Fibroblast of upper back skin (primary cell): Measurements from ENCODE around the gene HEATR5B.
"Not testable (repeated sequence)": the region's sequence is repeated elsewhere in the genome, so short reads cannot be mapped to it uniquely, and the experiment has no call there.

Source experiments
- DNase-seq: peaks from one replicate; pipeline ENCODE4 v3.0.0-alpha.2; 2013

The HEATR5B gene

GRCh38 chr2:37061013-37061711, 23.0 kb downstream of the HEATR5B start:
- no peak for DNase-seq

- no peak for DNase-seq
Observed at GRCh38 chr2:37060446-37060845, 23.7 kb downstream of the HEATR5B start.

DNA sequence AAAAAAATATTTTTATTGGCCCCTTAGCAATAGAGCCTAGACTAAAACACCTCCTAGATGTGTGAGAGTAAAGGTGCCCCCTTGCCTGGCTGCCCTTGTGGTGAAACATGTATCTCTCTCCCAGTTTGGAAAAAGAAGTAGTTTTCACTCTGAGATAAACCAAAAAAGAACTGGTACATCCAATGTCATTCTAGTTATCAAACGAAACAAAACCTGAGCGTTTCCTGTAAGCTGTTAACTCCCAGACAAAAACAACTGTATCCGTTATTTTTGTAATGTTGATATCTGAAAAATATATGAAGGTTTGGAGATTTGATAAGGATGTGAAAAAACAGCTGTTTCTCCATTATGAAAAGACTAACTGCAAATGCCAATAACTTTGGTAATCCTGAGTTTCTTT, 24.3 kb downstream of the HEATR5B start:
- no peak for DNase-seq

DNA sequence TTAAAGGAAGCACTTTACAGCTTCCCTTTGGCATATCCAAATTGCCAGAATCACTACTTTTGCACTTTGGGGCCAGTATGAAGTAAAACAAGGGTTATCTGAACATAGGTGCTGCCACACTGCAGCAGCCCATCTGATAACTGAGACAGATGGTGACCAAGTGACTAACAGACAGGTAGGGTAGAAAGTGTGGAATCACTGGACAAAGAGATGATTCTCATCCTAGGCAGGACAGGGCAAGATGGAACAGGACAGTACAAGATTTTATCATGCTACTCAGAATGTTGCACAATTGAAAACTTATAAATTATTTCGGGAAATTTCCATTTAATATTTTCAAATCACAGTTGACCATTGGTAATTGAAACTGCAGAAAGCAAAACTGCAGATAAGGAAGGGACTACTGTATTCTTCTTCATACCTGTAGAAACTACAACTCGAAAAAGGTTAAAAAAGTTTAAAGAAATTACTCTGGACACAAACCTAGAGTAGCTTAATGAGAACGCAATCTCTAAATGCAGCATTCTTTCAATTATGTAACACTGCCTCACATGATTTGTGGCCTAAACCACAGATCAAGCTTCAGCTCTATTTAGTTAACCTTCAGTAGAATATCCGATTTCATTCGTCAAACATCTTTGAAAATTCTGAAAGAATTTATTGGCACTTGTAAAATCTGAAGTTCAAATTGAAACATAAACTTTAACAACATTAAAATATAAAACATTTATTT, 31.4 kb downstream of the HEATR5B start:
- no peak for DNase-seq

GRCh38 chr2:37039580-37039979, 44.6 kb downstream of the HEATR5B start:
- DNase-seq = no peak

GRCh38 chr2:37037771-37038170, 46.4 kb downstream of the HEATR5B start:
- no peak for DNase-seq

DNA sequence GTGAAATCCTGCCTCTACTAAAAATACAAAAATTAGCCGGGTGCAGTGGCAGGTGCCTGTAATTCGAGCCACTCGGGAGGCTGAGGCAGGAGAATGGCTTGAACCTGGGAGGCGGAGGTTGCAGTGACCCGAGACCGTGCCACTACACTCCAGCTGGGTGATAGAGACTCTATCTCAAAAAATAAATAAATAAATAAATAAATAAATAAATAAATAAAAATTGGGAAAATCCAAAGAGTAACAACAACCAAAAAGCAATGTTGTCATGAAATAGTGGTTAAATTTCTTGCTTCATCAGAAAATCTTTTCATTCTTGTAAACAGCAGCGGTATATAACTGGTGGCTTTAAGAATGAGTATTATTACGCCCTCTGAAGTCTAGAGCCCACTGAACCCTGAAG, 54.4 kb downstream of the HEATR5B start:
- no peak for DNase-seq

GRCh38 chr2:37026050-37026449, 58.1 kb downstream of the HEATR5B start:
- no peak for DNase-seq

DNA sequence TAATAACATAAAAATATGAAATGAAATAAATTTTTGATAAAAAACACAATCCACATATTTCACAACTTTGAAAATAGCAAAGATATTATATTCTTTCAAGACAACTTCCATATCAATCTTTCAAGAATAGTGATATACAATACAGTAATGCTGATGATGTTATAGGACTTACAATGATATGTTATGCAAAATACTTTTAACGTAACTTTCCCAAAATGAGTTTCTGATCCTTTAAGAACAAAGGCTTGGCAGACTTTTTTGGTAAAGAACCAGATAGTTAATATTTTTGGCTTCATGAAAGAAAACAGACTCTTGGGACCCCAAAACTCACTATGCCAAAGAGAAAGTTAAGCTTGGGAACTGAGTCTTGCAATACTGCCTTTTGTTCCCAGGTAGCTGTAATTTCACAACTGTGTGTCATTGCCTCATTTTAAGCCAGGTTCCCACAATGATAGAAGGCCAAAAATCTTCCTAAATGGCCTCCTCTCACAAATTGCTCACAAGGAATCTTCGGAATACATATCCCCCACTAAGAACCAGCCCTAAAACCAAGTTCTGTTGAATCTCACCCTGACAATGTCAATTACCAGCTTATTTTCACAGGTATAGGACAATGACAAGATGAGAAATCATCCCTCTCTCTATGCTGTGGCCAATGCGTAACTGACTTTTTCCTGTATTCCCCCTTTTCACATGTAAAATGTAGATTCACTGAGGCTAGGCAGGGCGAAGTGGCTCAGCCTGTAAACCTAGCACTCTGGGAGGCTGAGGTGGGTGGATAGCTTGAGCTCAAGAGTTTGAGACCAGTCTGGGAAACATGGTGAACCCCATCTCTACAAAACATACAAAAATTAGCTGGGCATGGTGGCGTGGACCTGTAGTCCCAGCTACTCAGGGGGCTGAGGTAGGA, 63.0 kb downstream of the HEATR5B start:
- peak; percentile 12 for DNase-seq

DNA sequence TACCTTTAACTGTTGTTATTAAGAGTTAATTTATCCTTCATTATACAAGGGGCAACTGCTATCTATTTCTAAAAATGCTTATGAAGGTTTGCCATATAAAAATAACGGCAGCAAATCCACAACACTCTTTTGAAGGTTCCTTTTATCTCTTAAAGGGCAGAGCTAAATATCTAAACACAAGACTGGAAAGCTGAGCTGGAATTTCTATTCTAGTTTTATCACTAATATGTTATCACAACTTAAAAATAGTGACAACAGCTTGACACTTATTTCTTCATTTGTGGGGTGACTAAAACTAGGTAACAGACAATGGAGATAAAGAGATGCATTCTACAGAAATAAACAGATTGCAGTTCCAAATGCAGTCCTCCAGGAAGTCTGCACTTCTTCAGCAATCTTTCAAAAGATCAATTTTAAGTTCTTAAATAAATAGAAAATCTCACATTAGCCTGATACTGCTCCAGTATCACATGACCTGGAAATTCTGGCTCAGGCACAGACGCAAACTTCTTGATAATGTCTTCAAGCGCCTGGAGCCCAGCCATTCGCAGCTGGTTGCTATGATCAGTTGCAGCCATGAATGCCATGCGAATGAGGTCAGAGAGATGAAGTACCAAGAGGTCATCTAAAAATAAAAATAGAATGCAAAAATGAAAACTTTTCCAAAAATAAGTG, 63.8 kb downstream of the HEATR5B start:
- peak; percentile 87 for DNase-seq

GRCh38 chr2:37013315-37013641, 70.9 kb downstream of the HEATR5B start:
- no peak for DNase-seq

DNA sequence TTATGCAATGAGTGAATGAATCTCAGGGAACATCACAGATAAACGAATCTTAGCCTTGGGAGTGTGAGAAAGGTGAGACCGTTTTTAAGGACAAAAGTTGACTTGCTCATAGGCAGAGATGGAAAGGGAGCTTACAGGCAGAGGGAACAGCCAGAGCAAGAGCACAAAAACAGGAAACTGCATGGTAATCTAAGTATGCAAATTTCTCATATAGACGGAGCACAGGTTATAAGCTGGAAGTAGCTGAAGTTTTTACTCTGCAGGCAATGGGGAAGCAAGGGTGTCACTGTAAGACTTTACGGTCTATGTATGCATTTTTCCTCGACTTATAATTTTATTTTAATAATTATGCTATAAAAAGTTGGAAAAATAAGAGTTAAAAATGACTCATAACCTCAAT, 73.0 kb downstream of the HEATR5B start:
- DNase-seq = no peak

GRCh38 chr2:37005118-37005868, 78.9 kb downstream of the HEATR5B start:
- DNase-seq = peak; percentile 21

- no peak for DNase-seq
Observed at GRCh38 chr2:37000988-37001556, 83.1 kb downstream of the HEATR5B start.

GRCh38 chr2:37000318-37000717, 83.9 kb downstream of the HEATR5B start:
- DNase-seq = no peak

GRCh38 chr2:36999416-36999815, 84.8 kb downstream of the HEATR5B start:
- DNase-seq = not testable (repeated sequence)

- no peak for DNase-seq
Observed at GRCh38 chr2:36993841-36994620, 90.1 kb downstream of the HEATR5B start.

DNA sequence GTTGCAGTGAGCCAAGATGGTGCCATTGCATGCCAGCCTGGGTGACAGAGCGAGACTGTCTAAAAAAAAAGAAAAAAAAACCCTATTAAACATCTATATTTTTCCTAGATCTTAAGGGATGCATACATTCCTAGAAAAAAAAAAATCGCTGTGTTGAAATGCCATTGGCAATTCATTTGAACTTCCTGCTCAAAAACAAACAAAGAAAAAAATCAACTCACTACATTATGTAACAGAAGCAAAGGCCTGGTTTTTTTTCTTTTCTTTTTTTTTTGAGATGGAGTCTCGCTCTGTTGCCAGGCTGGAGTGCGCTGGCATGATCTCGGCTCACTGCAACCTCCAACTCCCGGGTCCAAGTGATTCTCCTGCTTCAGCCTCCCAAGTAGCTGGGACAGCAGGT, 96.2 kb downstream of the HEATR5B start:
- no peak for DNase-seq

DNA sequence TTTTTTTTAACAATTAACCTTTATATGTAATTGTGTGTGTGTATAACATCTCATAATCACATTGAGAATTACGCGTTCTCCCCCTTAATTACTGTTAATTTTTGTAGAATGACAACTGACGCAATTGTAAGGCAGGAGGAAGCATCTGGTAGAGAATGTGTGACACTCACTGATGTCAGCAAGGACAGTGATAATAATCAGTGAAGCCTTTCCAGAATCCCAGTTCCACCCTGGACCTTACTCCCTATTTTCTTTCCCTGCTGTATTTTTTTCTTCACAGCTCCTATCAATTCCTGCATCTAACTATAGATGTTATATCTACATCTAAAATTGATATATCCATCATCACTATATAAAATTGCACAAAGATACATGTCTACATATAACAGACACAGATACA, 101.7 kb downstream of the HEATR5B start:
- no peak for DNase-seq

- no peak for DNase-seq
Observed at GRCh38 chr2:36981911-36982310, 102.3 kb downstream of the HEATR5B start.

DNA sequence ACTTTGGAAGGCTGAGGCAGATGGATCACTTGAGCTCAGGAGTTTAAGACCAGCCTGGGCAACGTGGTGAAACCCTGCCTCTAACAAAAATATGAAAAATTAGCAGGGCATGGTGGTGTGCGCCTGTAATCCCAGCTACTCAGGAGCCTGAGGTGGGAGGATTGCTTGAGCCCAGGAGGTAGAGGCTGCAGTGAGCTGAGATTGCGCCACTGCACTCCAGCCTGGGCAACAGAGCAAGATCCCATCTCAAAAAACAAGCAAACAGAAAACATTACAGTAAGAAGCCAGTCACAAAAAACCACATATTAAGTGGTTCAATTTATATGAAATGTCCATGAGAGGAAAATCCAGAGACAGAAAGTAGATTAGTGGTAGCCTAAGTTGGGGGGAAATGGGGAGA, 105.2 kb downstream of the HEATR5B start:
- DNase-seq = not testable (repeated sequence)
